HEK293 (cell line): ENCODE results near the gene GPR39.

Experiments
- CTCF ChIA-PET: fragments of 350-600 bp; formaldehyde crosslinking; extraction: SDS; loops from one replicate; lab custom pipeline; 2021; ENCODE audit warnings: antibody characterized with exemption; lab: Yijun Ruan, JAX
- POLR2A ChIA-PET: fragments of 300-600 bp; formaldehyde crosslinking; extraction: SDS; loops from one replicate; lab custom pipeline; 2020; ENCODE audit warnings: antibody characterized with exemption, inconsistent platforms; lab: Yijun Ruan, JAX
- H3K27ac ChIP-seq: fragments of 200-500 bp; sonication (Bioruptor generic); 2 replicates; pipeline ENCODE4 v1.5.1; 2014; ENCODE audit warnings: low read depth, low read length, control low read depth, inconsistent platforms; ENCODE audit errors: extremely low read depth
- H3K36me3 ChIP-seq, 2 experiments: fragments of 200-500 bp in 1 of 2; sonication (Bioruptor generic) in 1 of 2; 1 replicate in 1 of 2; 2 replicates in 1 of 2; pipeline ENCODE4 v1.5.1; 2014 to 2017; ENCODE audit warnings: inconsistent platforms in 2 of 2, low read length in 2 of 2; ENCODE audit not compliant: control insufficient read depth in 2 of 2, insufficient read depth in 1 of 2
- H3K4me1 ChIP-seq: fragments of 200-500 bp; sonication (Bioruptor generic); 2 replicates; pipeline ENCODE4 v1.5.1; 2014; ENCODE audit warnings: mild to moderate bottlenecking, low read length, inconsistent platforms; ENCODE audit not compliant: control insufficient read depth, insufficient read depth
- H3K4me3 ChIP-seq: 2 replicates; pipeline ENCODE4 v1.5.1; 2011; ENCODE audit warnings: low read depth, mild to moderate bottlenecking, control low read depth, low read length, moderate library complexity
- H3K9me3 ChIP-seq: fragments of 200-500 bp; sonication (Bioruptor generic); 2 replicates; pipeline ENCODE4 v1.5.1; 2014; ENCODE audit warnings: low read depth, low read length, inconsistent platforms; ENCODE audit not compliant: control insufficient read depth, insufficient read depth
- GLI4 ChIP-seq: fragments of 450-650 bp; formaldehyde crosslinking; IDR thresholded peaks from 2 replicates; pipeline ENCODE4 v1.5.1; 2016; ENCODE audit warnings: missing biosample characterization, missing genetic modification characterization
- GLIS1 ChIP-seq: fragments of 450-650 bp; formaldehyde crosslinking; IDR thresholded peaks from 2 replicates; pipeline ENCODE4 v1.5.1; 2016; ENCODE audit warnings: missing biosample characterization, missing genetic modification characterization
- INSM2 ChIP-seq: fragments of 450-650 bp; formaldehyde crosslinking; IDR thresholded peaks from 2 replicates; pipeline ENCODE4 v1.5.1; 2016; ENCODE audit warnings: missing biosample characterization, missing genetic modification characterization
- KLF8 ChIP-seq: fragments of 450-650 bp; formaldehyde crosslinking; IDR thresholded peaks from 2 replicates; pipeline ENCODE4 v1.5.1; 2016; ENCODE audit warnings: missing biosample characterization, missing genetic modification characterization
- PATZ1 ChIP-seq: fragments of 450-650 bp; formaldehyde crosslinking; IDR thresholded peaks from 2 replicates; pipeline ENCODE4 v1.5.1; 2016; ENCODE audit warnings: missing biosample characterization, missing genetic modification characterization
- REST ChIP-seq: fragments of 450-650 bp; formaldehyde crosslinking; IDR thresholded peaks from 2 replicates; pipeline ENCODE4 v1.5.1; 2016; ENCODE audit warnings: missing biosample characterization, missing genetic modification characterization
- SCRT1 ChIP-seq: fragments of 450-650 bp; formaldehyde crosslinking; IDR thresholded peaks from 2 replicates; pipeline ENCODE4 v1.5.1; 2016; ENCODE audit warnings: missing biosample characterization, missing genetic modification characterization, borderline replicate concordance
- TRIM28 ChIP-seq: IDR thresholded peaks from 2 replicates; pipeline ENCODE4 v1.6.1; 2011; ENCODE audit warnings: low read length, control low read depth, borderline replicate concordance
- YY1 ChIP-seq: fragments of 450-650 bp; formaldehyde crosslinking; IDR thresholded peaks from 2 replicates; pipeline ENCODE4 v1.5.1; 2018; ENCODE audit warnings: missing biosample characterization, missing genetic modification characterization
- ZFHX2 ChIP-seq: fragments of 450-650 bp; formaldehyde crosslinking; conservative IDR thresholded peaks from 2 replicates; pipeline ENCODE4 v1.5.1; 2016; ENCODE audit warnings: missing biosample characterization, missing genetic modification characterization
- ZIC2 ChIP-seq: fragments of 450-650 bp; formaldehyde crosslinking; IDR thresholded peaks from 2 replicates; pipeline ENCODE4 v1.5.1; 2016; ENCODE audit warnings: missing biosample characterization, missing genetic modification characterization
- ZNF112 ChIP-seq: fragments of 450-650 bp; formaldehyde crosslinking; IDR thresholded peaks from 2 replicates; pipeline ENCODE4 v1.5.0; 2017; ENCODE audit warnings: missing biosample characterization, missing genetic modification characterization
- ZNF121 ChIP-seq: fragments of 450-650 bp; formaldehyde crosslinking; IDR thresholded peaks from 2 replicates; pipeline ENCODE4 v1.5.1; 2016; ENCODE audit warnings: missing biosample characterization, missing genetic modification characterization
- ZNF140 ChIP-seq: fragments of 450-650 bp; formaldehyde crosslinking; IDR thresholded peaks from 2 replicates; pipeline ENCODE4 v1.5.1; 2016; ENCODE audit warnings: missing biosample characterization, missing genetic modification characterization
- ZNF175 ChIP-seq: fragments of 450-650 bp; formaldehyde crosslinking; IDR thresholded peaks from 2 replicates; pipeline ENCODE4 v1.5.1; 2016; ENCODE audit warnings: missing biosample characterization, missing genetic modification characterization
- ZNF2 ChIP-seq: fragments of 450-650 bp; formaldehyde crosslinking; IDR thresholded peaks from 2 replicates; pipeline ENCODE4 v1.5.1; 2016; ENCODE audit warnings: missing biosample characterization, missing genetic modification characterization
- ZNF214 ChIP-seq: fragments of 450-650 bp; formaldehyde crosslinking; IDR thresholded peaks from 2 replicates; pipeline ENCODE4 v1.5.1; 2017; ENCODE audit warnings: missing biosample characterization, mild to moderate bottlenecking, missing genetic modification characterization, borderline replicate concordance
- ZNF274 ChIP-seq, 2 experiments: fragments of 200-500 bp in 1 of 2; fragments of 450-650 bp in 1 of 2; sonication (Bioruptor generic) in 1 of 2; formaldehyde crosslinking in 1 of 2; IDR thresholded peaks; 2 replicates each; pipeline versions ENCODE4 v1.5.1 to v1.6.1; 2014 to 2016; ENCODE audit warnings: borderline replicate concordance in 1 of 2, inconsistent platforms in 1 of 2, low read length in 1 of 2, missing biosample characterization in 1 of 2, missing genetic modification characterization in 1 of 2
- ZNF292 ChIP-seq: fragments of 450-650 bp; formaldehyde crosslinking; IDR thresholded peaks from 2 replicates; pipeline ENCODE4 v1.5.1; 2016; ENCODE audit warnings: low read depth, missing biosample characterization, missing genetic modification characterization, borderline replicate concordance
- ZNF335 ChIP-seq: fragments of 450-650 bp; formaldehyde crosslinking; conservative IDR thresholded peaks from 2 replicates; pipeline ENCODE4 v1.5.1; 2016; ENCODE audit warnings: missing biosample characterization, missing genetic modification characterization
- ZNF354C ChIP-seq: fragments of 450-650 bp; formaldehyde crosslinking; IDR thresholded peaks from 2 replicates; pipeline ENCODE4 v1.5.1; 2016; ENCODE audit warnings: missing biosample characterization, missing genetic modification characterization, low read depth, borderline replicate concordance
- ZNF366 ChIP-seq: fragments of 450-650 bp; formaldehyde crosslinking; conservative IDR thresholded peaks from 2 replicates; pipeline ENCODE4 v1.5.1; 2016; ENCODE audit warnings: missing biosample characterization, missing genetic modification characterization
- ZNF449 ChIP-seq: fragments of 450-650 bp; formaldehyde crosslinking; IDR thresholded peaks from 2 replicates; pipeline ENCODE4 v1.5.1; 2017; ENCODE audit warnings: missing biosample characterization, mild to moderate bottlenecking, missing genetic modification characterization, moderate library complexity
- ZNF555 ChIP-seq: fragments of 450-650 bp; formaldehyde crosslinking; conservative IDR thresholded peaks from 2 replicates; pipeline ENCODE4 v1.5.1; 2017; ENCODE audit warnings: missing biosample characterization, mild to moderate bottlenecking, missing genetic modification characterization, inconsistent platforms
- ZNF585B ChIP-seq: fragments of 450-650 bp; formaldehyde crosslinking; IDR thresholded peaks from 2 replicates; pipeline ENCODE4 v1.5.1; 2016; ENCODE audit warnings: missing biosample characterization, missing genetic modification characterization
- ZNF629 ChIP-seq: fragments of 450-650 bp; formaldehyde crosslinking; IDR thresholded peaks from 2 replicates; pipeline ENCODE4 v1.5.1; 2017; ENCODE audit warnings: missing biosample characterization, missing genetic modification characterization
- ZNF701 ChIP-seq: fragments of 450-650 bp; formaldehyde crosslinking; IDR thresholded peaks from 2 replicates; pipeline ENCODE4 v1.5.1; 2016; ENCODE audit warnings: missing biosample characterization, missing genetic modification characterization
- ZNF76 ChIP-seq: fragments of 450-650 bp; formaldehyde crosslinking; IDR thresholded peaks from 2 replicates; pipeline ENCODE4; 2016; ENCODE audit warnings: low read depth, missing biosample characterization, missing genetic modification characterization, borderline replicate concordance

The GPR39 gene

GRCh38 chr2:132652474-132652873 is 235.9 kb downstream of the GPR39 start (continued):
- TF ChIP-seq ZNF274 (IDR thresholded peaks at IDR 0.05; ENCODE audit: low read length) (no peak), ZNF274 (tag by site-specific recombination; IDR thresholded peaks at IDR 0.05; ENCODE audit: borderline replicate concordance) (no peak), ZIC2 (tag by site-specific recombination) (no peak), ZNF354C (tag by site-specific recombination) (no peak), ZNF292 (no peak), ZNF121 (no peak), ZNF140 (tag by site-specific recombination) (no peak), ZNF366 (no peak), ZNF629 (tag by site-specific recombination) (no peak), ZNF335 (tag by site-specific recombination) (no peak), SCRT1 (tag by site-specific recombination) (no peak)

GRCh38 chr2:132654335-132654734 is 237.7 kb downstream of the GPR39 start:
- TF ChIP-seq INSM2 (tag by site-specific recombination): no peak
- TF ChIP-seq ZNF701 (tag by site-specific recombination): no peak
- no peak for TF ChIP-seq KLF8 (tag by site-specific recombination)
- no peak for TF ChIP-seq ZNF112
- TF ChIP-seq ZNF449 (tag by site-specific recombination): no peak
- no peak for TF ChIP-seq ZNF2
- TF ChIP-seq GLIS1 (tag by site-specific recombination): no peak
- TF ChIP-seq REST (tag by site-specific recombination): no peak
- Histone ChIP-seq H3K4me3 (no peak overlapping the region), H3K36me3 (peaks cover 0 to 20% of the 10 kb centered on the region in 2 experiments; a peak in 1 of 3 replicates), H3K9me3 (no peaks in the 10 kb centered on the region), H3K4me1 (no peaks in the 10 kb centered on the region), H3K27ac (no peak overlapping the region)
- POLR2A ChIA-PET: no interaction called here
- CTCF ChIA-PET: no interaction called here

GRCh38 chr2:132654968-132655367 is 238.4 kb downstream of the GPR39 start:
- Histone ChIP-seq H3K4me1 (no peaks in the 10 kb centered on the region), H3K9me3 (no peaks in the 10 kb centered on the region), H3K27ac (no peak overlapping the region), H3K4me3 (no peak overlapping the region), H3K36me3 (peaks cover 0 to 24% of the 10 kb centered on the region in 2 experiments; a peak in 1 of 3 replicates)
- ChIA-PET CTCF (no interaction called here), POLR2A (no interaction called here)
- TF ChIP-seq TRIM28 (no peak), ZNF585B (no peak), PATZ1 (tag by site-specific recombination) (no peak), ZNF76 (tag by site-specific recombination) (no peak), ZFHX2 (tag by site-specific recombination) (no peak), ZNF140 (tag by site-specific recombination) (no peak), ZNF175 (tag by site-specific recombination) (no peak), YY1 (no peak), ZNF214 (no peak), ZNF555 (tag by site-specific recombination) (no peak), GLI4 (no peak)
